Astrocyte (in vitro differentiated cells and primary cell): ENCODE data around the gene MRPL36. TPM values are rescaled to one million over a fixed set of nuclear protein-coding genes. Genes with fewer than 3 reads are reported as not detected.
"Not testable (repeated sequence)": the region's sequence is repeated elsewhere in the genome, so short reads cannot be mapped to it uniquely, and the experiment has no call there.

Source experiments
- DNase-seq: peaks from one replicate; pipeline ENCODE4 v3.0.0-alpha.2; 2010; ENCODE audit warnings: low read depth
- FAIRE-seq: peaks from 2 replicates; lab custom pipeline; 2011; peaks lifted over from hg19 to GRCh38; lab: Jason Lieb, UNC
- H2AFZ ChIP-seq: 2 replicates; pipeline ENCODE4 v1.6.0; 2012; ENCODE audit warnings: low read depth, low read length, inconsistent platforms
- H3K27ac ChIP-seq: 2 replicates; pipeline ENCODE4 v1.5.1; 2011; ENCODE audit warnings: low read depth, low read length, inconsistent platforms
- H3K27me3 ChIP-seq: 2 replicates; pipeline ENCODE4 v1.6.0; 2011; ENCODE audit warnings: low read length, inconsistent platforms; ENCODE audit not compliant: insufficient read depth
- H3K36me3 ChIP-seq: 2 replicates; pipeline ENCODE4 v1.5.1; 2011; ENCODE audit warnings: low read length, inconsistent platforms; ENCODE audit not compliant: insufficient read depth
- H3K4me1 ChIP-seq: 2 replicates; pipeline ENCODE4 v1.5.1; 2011; ENCODE audit warnings: low read length, inconsistent platforms; ENCODE audit not compliant: insufficient read depth
- H3K4me2 ChIP-seq: 2 replicates; pipeline ENCODE4 v1.6.0; 2012; ENCODE audit warnings: low read length, inconsistent platforms
- H3K4me3 ChIP-seq: 2 replicates; pipeline ENCODE4 v1.5.1; 2011; ENCODE audit warnings: low read depth, mild to moderate bottlenecking, low read length, inconsistent platforms; ENCODE audit not compliant: insufficient read depth
- H3K79me2 ChIP-seq: 2 replicates; pipeline ENCODE4 v1.6.0; 2012; ENCODE audit warnings: mild to moderate bottlenecking, low read length, inconsistent platforms; ENCODE audit not compliant: insufficient read depth
- H3K9ac ChIP-seq: 2 replicates; pipeline ENCODE4 v1.6.0; 2012; ENCODE audit warnings: mild to moderate bottlenecking, low read length, inconsistent platforms
- H3K9me3 ChIP-seq: 2 replicates; pipeline ENCODE4 v1.5.1; 2012; ENCODE audit warnings: low read depth, mild to moderate bottlenecking, low read length, inconsistent platforms; ENCODE audit not compliant: insufficient read depth
- H4K20me1 ChIP-seq: 2 replicates; pipeline ENCODE4 v1.6.0; 2012; ENCODE audit warnings: low read length, inconsistent platforms; ENCODE audit not compliant: insufficient read depth
- H3K27ac Mint-ChIP-seq: one replicate; pipeline ENCODE4 v1.8.0; 2021; ENCODE audit warnings: mild to moderate bottlenecking, mixed read lengths; ENCODE audit not compliant: unreplicated experiment
- H3K27me3 Mint-ChIP-seq: one replicate; pipeline ENCODE4 v1.8.0; 2021; ENCODE audit warnings: low read depth, mixed read lengths; ENCODE audit not compliant: unreplicated experiment
- H3K36me3 Mint-ChIP-seq: one replicate; pipeline ENCODE4 v1.8.0; 2021; ENCODE audit warnings: low read depth, mixed read lengths; ENCODE audit not compliant: unreplicated experiment
- H3K4me1 Mint-ChIP-seq: one replicate; pipeline ENCODE4 v1.8.0; 2021; ENCODE audit warnings: low read depth, mixed read lengths; ENCODE audit not compliant: unreplicated experiment
- H3K4me3 Mint-ChIP-seq: one replicate; pipeline ENCODE4 v1.8.0; 2021; ENCODE audit warnings: mild to moderate bottlenecking, moderate library complexity, mixed read lengths; ENCODE audit not compliant: unreplicated experiment
- H3K9me3 Mint-ChIP-seq: one replicate; pipeline ENCODE4 v1.8.0; 2021; ENCODE audit warnings: mild to moderate bottlenecking, mixed read lengths; ENCODE audit not compliant: unreplicated experiment
- EZH2 ChIP-seq: IDR thresholded peaks from 2 replicates; pipeline ENCODE4 v1.6.1; 2012; ENCODE audit warnings: mild to moderate bottlenecking, low read length, inconsistent platforms; ENCODE audit not compliant: insufficient read depth
- total RNA-seq: library from RNA; stranded (reverse); gene quantifications from 2 replicates; pipeline ENCODE4 v1.2.1, GENCODE V29; 2021
- TF ChIP-seq, protein P1 (sequence below): IDR thresholded peaks from 2 replicates; pipeline ENCODE4 v1.5.1; 2011; ENCODE audit warnings: low read depth, mild to moderate bottlenecking, inconsistent platforms, low read length, moderate library complexity; ENCODE audit not compliant: insufficient read depth

MRPL36 gene
- total RNA-seq, 1 donor from 2014 or later: 72.2 TPM

- no peak for DNase-seq
- no peak for FAIRE-seq
Observed at GRCh38 chr5:1844708-1845436, 45.2 kb upstream of the MRPL36 start.

GRCh38 chr5:1843761-1844160 is 44.1 kb upstream of the MRPL36 start:
- not testable (repeated sequence) for H3K4me2 ChIP-seq, H2AFZ ChIP-seq, H3K9me3 Mint-ChIP-seq, H3K27me3 ChIP-seq, H3K27ac Mint-ChIP-seq, H3K36me3 ChIP-seq, H3K4me3 ChIP-seq, H3K79me2 ChIP-seq, H4K20me1 ChIP-seq, H3K9ac ChIP-seq, DNase-seq, FAIRE-seq, H3K27ac ChIP-seq, H3K4me1 Mint-ChIP-seq, H3K4me1 ChIP-seq, H3K9me3 ChIP-seq, H3K36me3 Mint-ChIP-seq, H3K4me3 Mint-ChIP-seq
- peaks cover 39% of the 10 kb centered on the region for H3K27me3 Mint-ChIP-seq

More at GRCh38 chr5:1844708-1845436, 45.2 kb upstream of the MRPL36 start:
- H3K36me3 ChIP-seq: no peaks in the 10 kb centered on the region
- H4K20me1 ChIP-seq: no peaks in the 10 kb centered on the region
- Mint-ChIP-seq H3K4me3 (no peak overlapping the region), H3K27ac (no peak overlapping the region), H3K27me3 (peaks cover 39% of the 10 kb centered on the region), H3K36me3 (no peaks in the 10 kb centered on the region), H3K4me1 (no peaks in the 10 kb centered on the region), H3K9me3 (peaks cover 5% of the 10 kb centered on the region)
- no peak overlapping the region for H3K4me3 ChIP-seq
- H3K27me3 ChIP-seq: peaks cover 7% of the 10 kb centered on the region
- no peaks in the 10 kb centered on the region for H3K4me1 ChIP-seq
- no peak overlapping the region for H3K27ac ChIP-seq
- no peaks in the 10 kb centered on the region for H3K79me2 ChIP-seq
- no peak overlapping the region for H2AFZ ChIP-seq
- TF ChIP-seq EZH2: no peak
- TF ChIP-seq, protein P1, sequence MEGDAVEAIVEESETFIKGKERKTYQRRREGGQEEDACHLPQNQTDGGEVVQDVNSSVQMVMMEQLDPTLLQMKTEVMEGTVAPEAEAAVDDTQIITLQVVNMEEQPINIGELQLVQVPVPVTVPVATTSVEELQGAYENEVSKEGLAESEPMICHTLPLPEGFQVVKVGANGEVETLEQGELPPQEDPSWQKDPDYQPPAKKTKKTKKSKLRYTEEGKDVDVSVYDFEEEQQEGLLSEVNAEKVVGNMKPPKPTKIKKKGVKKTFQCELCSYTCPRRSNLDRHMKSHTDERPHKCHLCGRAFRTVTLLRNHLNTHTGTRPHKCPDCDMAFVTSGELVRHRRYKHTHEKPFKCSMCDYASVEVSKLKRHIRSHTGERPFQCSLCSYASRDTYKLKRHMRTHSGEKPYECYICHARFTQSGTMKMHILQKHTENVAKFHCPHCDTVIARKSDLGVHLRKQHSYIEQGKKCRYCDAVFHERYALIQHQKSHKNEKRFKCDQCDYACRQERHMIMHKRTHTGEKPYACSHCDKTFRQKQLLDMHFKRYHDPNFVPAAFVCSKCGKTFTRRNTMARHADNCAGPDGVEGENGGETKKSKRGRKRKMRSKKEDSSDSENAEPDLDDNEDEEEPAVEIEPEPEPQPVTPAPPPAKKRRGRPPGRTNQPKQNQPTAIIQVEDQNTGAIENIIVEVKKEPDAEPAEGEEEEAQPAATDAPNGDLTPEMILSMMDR: no peak
- no peak overlapping the region for H3K4me2 ChIP-seq
- no peak overlapping the region for H3K9ac ChIP-seq
- H3K9me3 ChIP-seq: no peaks in the 10 kb centered on the region

- no peaks in the 10 kb centered on the region for H3K4me1 ChIP-seq
- H3K4me1 Mint-ChIP-seq: no peaks in the 10 kb centered on the region
- DNase-seq (no peak), FAIRE-seq (no peak)
- no peak overlapping the region for H3K4me3 Mint-ChIP-seq
- no peaks in the 10 kb centered on the region for H3K9me3 ChIP-seq
- H3K27ac Mint-ChIP-seq: no peak overlapping the region
- no peak overlapping the region for H3K9ac ChIP-seq
- no peaks in the 10 kb centered on the region for H3K36me3 Mint-ChIP-seq
- no peaks in the 10 kb centered on the region for H3K79me2 ChIP-seq
- H2AFZ ChIP-seq: no peak overlapping the region
- TF ChIP-seq, protein P1: no peak
- no peak for TF ChIP-seq EZH2
- H3K4me2 ChIP-seq: no peak overlapping the region
- H3K27me3 ChIP-seq: peaks cover 2% of the 10 kb centered on the region
- H4K20me1 ChIP-seq: no peaks in the 10 kb centered on the region
- no peak overlapping the region for H3K4me3 ChIP-seq
- H3K9me3 Mint-ChIP-seq: no peaks in the 10 kb centered on the region
- H3K27me3 Mint-ChIP-seq: peaks cover 33% of the 10 kb centered on the region
- no peak overlapping the region for H3K27ac ChIP-seq
- no peaks in the 10 kb centered on the region for H3K36me3 ChIP-seq
Observed at GRCh38 chr5:1842004-1842819, 42.6 kb upstream of the MRPL36 start.
